ENCODE data around the gene VSIG10L.

VSIG10L gene

GRCh38 chr19:51318687-51319648, 23.0 kb downstream of the VSIG10L start:
- no peak for DNase-seq (ENCODE audit: low read depth in 1 of 2, low spot score in 1 of 2)

GRCh38 chr19:51317968-51318367, 24.0 kb downstream of the VSIG10L start:
- DNase-seq (ENCODE audit: low read depth in 1 of 2, low spot score in 1 of 2), result no peak

- DNase-seq (ENCODE audit: low read depth in 1 of 2, low spot score in 1 of 2), result no peak
These were observed 24.6 kb downstream of the VSIG10L start for GRCh38 chr19:51317376-51317775.

GRCh38 chr19:51316688-51317087, 25.3 kb downstream of the VSIG10L start:
- DNase-seq (ENCODE audit: low read depth in 1 of 2, low spot score in 1 of 2), result no peak

- DNase-seq (ENCODE audit: low read depth in 1 of 2, low spot score in 1 of 2), result no peak
These were observed 30.3 kb downstream of the VSIG10L start, which contains the start of gene IGLON5 for GRCh38 chr19:51311351-51312257. IGLON5 (plus strand) TSS chr19:51311644; CDS start chr19:51311848, 204 bp downstream.

- no peak for DNase-seq (ENCODE audit: low read depth in 1 of 2, low spot score in 1 of 2)
These were observed 36.5 kb downstream of the VSIG10L start for GRCh38 chr19:51305479-51305878.

GRCh38 chr19:51301266-51301665, 40.7 kb downstream of the VSIG10L start:
- no peak for DNase-seq (ENCODE audit: low read depth in 1 of 2, low spot score in 1 of 2)

GRCh38 chr19:51297406-51297805, 44.5 kb downstream of the VSIG10L start:
- no peak for DNase-seq (ENCODE audit: low read depth in 1 of 2, low spot score in 1 of 2)

GRCh38 chr19:51296336-51297093, 45.4 kb downstream of the VSIG10L start:
- DNase-seq (ENCODE audit: low read depth in 1 of 2, low spot score in 1 of 2), result no peak

GRCh38 chr19:51295382-51296126, 46.4 kb downstream of the VSIG10L start:
- DNase-seq (ENCODE audit: low read depth in 1 of 2, low spot score in 1 of 2), result no peak

GRCh38 chr19:51294977-51295375, 47.0 kb downstream of the VSIG10L start:
- no peak for DNase-seq (ENCODE audit: low read depth in 1 of 2, low spot score in 1 of 2)

- no peak for DNase-seq (ENCODE audit: low read depth in 1 of 2, low spot score in 1 of 2)
These were observed 47.5 kb downstream of the VSIG10L start for GRCh38 chr19:51294211-51294976.

- DNase-seq (ENCODE audit: low read depth in 1 of 2, low spot score in 1 of 2), result no peak
These were observed 48.2 kb downstream of the VSIG10L start for GRCh38 chr19:51293571-51294210.

GRCh38 chr19:51292971-51293370, 49.0 kb downstream of the VSIG10L start:
- no peak for DNase-seq (ENCODE audit: low read depth in 1 of 2, low spot score in 1 of 2)

GRCh38 chr19:51289635-51290034, 52.3 kb downstream of the VSIG10L start:
- no peak for DNase-seq (ENCODE audit: low read depth in 1 of 2, low spot score in 1 of 2)

- DNase-seq (ENCODE audit: low read depth in 1 of 2, low spot score in 1 of 2), result no peak
These were observed 56.3 kb downstream of the VSIG10L start for GRCh38 chr19:51285682-51286081.

GRCh38 chr19:51282335-51282734, 59.6 kb downstream of the VSIG10L start:
- no peak for DNase-seq (ENCODE audit: low read depth in 1 of 2, low spot score in 1 of 2)

Data from stimulated activated CD4-positive, alpha-beta T cell treated with anti-CD3 and anti-CD28 coated beads, Interleukin-15, amount 100 ng/mL, for 1 hour (primary cell).